Testis (tissue), 3 donors: Measurements from ENCODE around the gene MYLIP. TPM values are rescaled to one million over a fixed set of nuclear protein-coding genes. Genes with fewer than 3 reads are reported as not detected.

Experiments
- DNase-seq: peaks from one replicate; pipeline ENCODE4 v3.0.0-alpha.2; 2019
- H3K27ac ChIP-seq, 2 donors: fragments of 200-600 bp; sonication (generic); one replicate each; pipeline ENCODE4 v1.5.1; 2019
- H3K27me3 ChIP-seq: fragments of 200-600 bp; sonication (generic); one replicate; pipeline ENCODE4 v1.5.1; 2019
- H3K36me3 ChIP-seq: fragments of 200-600 bp; sonication (generic); one replicate; pipeline ENCODE4 v1.5.1; 2017; ENCODE audit warnings: low read depth; ENCODE audit errors: missing control alignments
- H3K4me1 ChIP-seq: fragments of 200-600 bp; sonication (generic); one replicate; pipeline ENCODE4 v1.5.1; 2019
- H3K4me3 ChIP-seq, 2 donors: fragments of 200-600 bp; sonication (generic); one replicate each; pipeline ENCODE4 v1.5.1; 2017 to 2019
- H3K9me3 ChIP-seq: fragments of 200-600 bp; sonication (generic); one replicate; pipeline ENCODE4 v1.5.1; 2017
- CTCF ChIP-seq, 3 experiments: fragments of 450-650 bp in 2 of 3; fragments of 200-600 bp in 1 of 3; sonication (generic) in 1 of 3; IDR thresholded peaks; one replicate each; pipeline ENCODE4 v1.5.1; 2016 to 2019; ENCODE audit warnings: antibody characterized with exemption in 3 of 3, mild to moderate bottlenecking in 2 of 3, moderate library complexity in 1 of 3
- POLR2A ChIP-seq: fragments of 450-650 bp; IDR thresholded peaks from one replicate; pipeline ENCODE4 v1.6.1; 2017; ENCODE audit warnings: antibody characterized with exemption, mild to moderate bottlenecking, moderate library complexity
- WGBS, 2 donors: methylation state at CpG; one replicate each; pipeline ENCODE4 v1.1.5; 2018; 5-methylcytosine and 5-hydroxymethylcytosine counted together
- intact Hi-C: fragments of 100-400 bp; cut with DNase I; formaldehyde crosslinking; loops from one replicate; pipeline ENCODE4 v1.15.1; 2023; ENCODE audit warnings: low total_unique reads
- polyA plus RNA-seq: library from polyadenylated mRNA; stranded (reverse); fragments of 350-450 nt; fragmentation: Illumina TruSeq; extraction: RNeasy Lipid Tissue Mini Kit (QIAGEN cat#74804); gene quantifications from one replicate; pipeline ENCODE4 v1.2.3, GENCODE V29; 2014; ENCODE audit warnings: low read depth, low replicate concordance; ENCODE audit not compliant: insufficient read depth
- total RNA-seq, 2 donors: library from RNA; depleted of rRNA; stranded (reverse); fragments of >200 nt; gene quantifications; one replicate each; pipeline ENCODE4 v1.2.3, GENCODE V29; 2016

Gene MYLIP
- total and polyA plus RNA-seq, 3 donors from 2014 or later = 39.1 to 48.1 (median 45.0) TPM

DNA sequence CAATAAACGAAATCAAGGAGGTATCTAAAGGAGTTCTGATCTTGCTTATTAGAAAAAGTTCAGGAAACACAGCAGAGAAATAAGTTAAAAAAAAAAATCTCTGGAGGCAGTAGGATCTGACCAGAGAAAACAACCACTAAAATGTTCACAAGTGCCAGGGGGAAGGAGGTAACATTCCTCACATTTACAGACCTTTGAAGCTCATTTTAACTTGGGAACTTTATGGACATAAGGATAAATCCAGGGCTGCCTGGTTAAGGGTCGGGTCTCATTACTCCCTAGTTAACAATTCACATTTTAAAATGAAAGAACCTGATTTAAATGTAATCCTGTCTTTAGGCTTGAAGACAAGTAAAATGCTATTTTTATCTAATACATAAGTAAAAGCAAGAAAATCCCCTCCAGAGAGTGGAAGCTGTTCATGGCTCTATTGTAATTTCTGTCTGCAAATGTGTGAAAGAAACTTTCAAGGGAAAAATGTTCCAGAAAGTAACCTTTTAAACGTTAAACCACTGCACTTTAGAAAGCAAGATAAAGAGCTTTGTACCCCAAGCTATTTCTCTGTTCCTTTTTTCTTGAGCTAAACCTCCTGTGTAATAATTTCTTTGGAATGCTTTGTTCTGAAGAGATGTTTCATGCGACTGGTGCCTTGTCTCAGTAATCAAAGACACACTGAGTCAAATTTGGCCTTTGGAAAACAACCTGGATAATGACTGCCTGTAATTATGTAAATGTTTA lies 38.2 kb downstream of the MYLIP start:
- no peak for DNase-seq
- TF ChIP-seq POLR2A (no peak), CTCF (IDR thresholded peaks at IDR 0.05) (no peak)
- no peaks in the 10 kb centered on the region for H3K9me3 ChIP-seq
- H3K27me3 ChIP-seq = no peaks in the 10 kb centered on the region
- no peak overlapping the region for H3K4me3 ChIP-seq
- H3K36me3 ChIP-seq = no peaks in the 10 kb centered on the region
- intact Hi-C loops = no loop called here
- H3K27ac ChIP-seq = no peak overlapping the region
- no peaks in the 10 kb centered on the region for H3K4me1 ChIP-seq
- 35 to 53% methylated on average over 4 of the region's 4 CpGs for WGBS, 2 donors

DNA sequence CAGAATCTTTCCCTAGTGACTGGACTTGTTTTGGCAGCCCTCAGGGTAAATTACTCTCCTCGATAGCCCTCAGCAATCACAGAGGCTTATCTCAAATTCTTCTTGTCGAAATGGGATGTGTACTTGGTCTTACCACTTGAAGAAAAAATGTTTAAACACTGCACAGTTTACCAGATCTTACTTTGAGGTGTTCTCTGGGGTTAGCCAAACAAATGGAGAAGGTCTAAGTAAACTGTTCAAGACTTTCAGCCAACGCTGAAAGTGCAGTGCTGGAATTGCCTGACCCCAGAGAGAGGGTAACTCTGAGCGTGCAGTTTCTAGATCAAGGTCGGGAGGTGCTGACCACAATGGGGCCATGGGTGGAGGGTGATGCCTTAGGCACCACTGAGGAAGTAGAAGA lies 39.2 kb downstream of the MYLIP start:
- no peaks in the 10 kb centered on the region for H3K4me1 ChIP-seq
- TF ChIP-seq CTCF (IDR thresholded peaks at IDR 0.05) (no peak), POLR2A (no peak)
- H3K4me3 ChIP-seq = no peak overlapping the region
- 45 to 59% methylated on average over 5 of the region's 5 CpGs for WGBS, 2 donors
- H3K36me3 ChIP-seq = no peaks in the 10 kb centered on the region
- DNase-seq = no peak
- intact Hi-C loops = no loop called here
- no peaks in the 10 kb centered on the region for H3K9me3 ChIP-seq
- no peak overlapping the region for H3K27ac ChIP-seq
- H3K27me3 ChIP-seq = no peaks in the 10 kb centered on the region

DNA sequence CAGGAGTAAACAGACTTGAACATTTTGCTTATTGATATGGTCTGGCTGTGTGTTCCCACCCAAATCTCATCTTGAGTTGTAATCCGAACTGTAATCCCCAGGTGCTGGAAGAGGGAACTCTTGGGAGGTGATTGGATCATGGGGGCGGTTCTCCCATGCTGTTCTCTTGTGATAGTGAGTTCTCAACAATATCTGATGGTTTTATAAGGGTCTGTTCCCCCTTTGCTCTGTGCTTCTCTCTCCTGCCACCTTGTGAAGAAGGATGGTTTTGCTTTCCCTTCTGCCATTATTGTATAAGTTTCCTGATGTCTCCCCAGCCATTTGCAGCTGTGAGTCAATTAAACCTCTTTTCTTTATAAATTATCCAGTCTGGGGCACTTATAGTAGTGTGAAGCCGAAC lies 40.0 kb downstream of the MYLIP start:
- intact Hi-C loops = no loop called here
- TF ChIP-seq CTCF (IDR thresholded peaks at IDR 0.05) (no peak), POLR2A (no peak)
- WGBS, 2 donors = 84 to 89% methylated on average over 3 of the region's 3 CpGs

GRCh38 chr6:16171400-16171799 lies 42.5 kb downstream of the MYLIP start:
- no peak for TF ChIP-seq POLR2A
- TF ChIP-seq CTCF (IDR thresholded peaks at IDR 0.05) = no peak
- Histone ChIP-seq H3K9me3 (no peaks in the 10 kb centered on the region), H3K4me3 (no peak overlapping the region), H3K4me1 (no peaks in the 10 kb centered on the region), H3K27me3 (no peaks in the 10 kb centered on the region), H3K36me3 (no peaks in the 10 kb centered on the region), H3K27ac (no peak overlapping the region)
- WGBS, 2 donors = 86 to 87% methylated on average over 2 of the region's 2 CpGs
- intact Hi-C loops = no loop called here
- DNase-seq = no peak

More for the DNA sequence above, 40.0 kb downstream of the MYLIP start:
- Histone ChIP-seq H3K36me3 (no peaks in the 10 kb centered on the region), H3K27ac (no peak overlapping the region), H3K9me3 (no peaks in the 10 kb centered on the region), H3K4me1 (no peaks in the 10 kb centered on the region), H3K27me3 (no peaks in the 10 kb centered on the region), H3K4me3 (no peak overlapping the region)
- DNase-seq = no peak
